ENCODE data around the gene ZG16.

DNA sequence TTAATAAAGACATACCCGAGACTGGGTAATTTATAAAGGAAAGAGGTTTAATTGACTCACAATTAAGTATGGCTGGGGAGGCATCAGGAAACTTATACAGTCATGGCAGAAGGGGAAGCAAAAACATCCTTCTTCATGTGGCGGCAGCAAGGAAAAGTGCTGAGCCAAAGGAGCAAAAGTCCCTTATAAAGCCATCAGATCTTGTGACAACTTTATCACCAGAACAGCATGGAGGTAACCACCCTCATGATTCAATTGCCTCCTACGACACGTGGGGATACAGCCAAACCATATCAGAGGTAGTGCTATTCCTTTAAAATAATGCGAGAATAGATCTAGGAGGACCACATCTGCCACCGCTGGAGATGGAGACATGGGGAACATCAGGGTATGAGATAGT, 41.3 kb upstream of the ZG16 start:
- TF ChIP-seq, protein P1, sequence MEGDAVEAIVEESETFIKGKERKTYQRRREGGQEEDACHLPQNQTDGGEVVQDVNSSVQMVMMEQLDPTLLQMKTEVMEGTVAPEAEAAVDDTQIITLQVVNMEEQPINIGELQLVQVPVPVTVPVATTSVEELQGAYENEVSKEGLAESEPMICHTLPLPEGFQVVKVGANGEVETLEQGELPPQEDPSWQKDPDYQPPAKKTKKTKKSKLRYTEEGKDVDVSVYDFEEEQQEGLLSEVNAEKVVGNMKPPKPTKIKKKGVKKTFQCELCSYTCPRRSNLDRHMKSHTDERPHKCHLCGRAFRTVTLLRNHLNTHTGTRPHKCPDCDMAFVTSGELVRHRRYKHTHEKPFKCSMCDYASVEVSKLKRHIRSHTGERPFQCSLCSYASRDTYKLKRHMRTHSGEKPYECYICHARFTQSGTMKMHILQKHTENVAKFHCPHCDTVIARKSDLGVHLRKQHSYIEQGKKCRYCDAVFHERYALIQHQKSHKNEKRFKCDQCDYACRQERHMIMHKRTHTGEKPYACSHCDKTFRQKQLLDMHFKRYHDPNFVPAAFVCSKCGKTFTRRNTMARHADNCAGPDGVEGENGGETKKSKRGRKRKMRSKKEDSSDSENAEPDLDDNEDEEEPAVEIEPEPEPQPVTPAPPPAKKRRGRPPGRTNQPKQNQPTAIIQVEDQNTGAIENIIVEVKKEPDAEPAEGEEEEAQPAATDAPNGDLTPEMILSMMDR (IDR thresholded peaks at IDR 0.05): no peak
- no peak for TF ChIP-seq POLR2A (IDR thresholded peaks at IDR 0.05)
